GM21447 (cell line): ENCODE measurements around the gene NFATC3.
A peak's percentile ranks its signal among the peaks of the same experiment; 100 is the strongest.

Experiments
- ATAC-seq: cut with Tn5 transposase; IDR thresholded peaks from one replicate; pipeline ENCODE4 v1.9.1; 2021; ENCODE audit not compliant: unreplicated experiment

NFATC3 gene

GRCh38 chr16:68085259-68086071 lies at the start of gene NFATC3:
Gene NFATC3, plus strand, starts transcription at chr16:68085370. Its CDS starts 312 bp downstream, at chr16:68085682.
- ATAC-seq, result peak; percentile 40

GRCh38 chr16:68037841-68038597 lies 47.2 kb upstream of the NFATC3 start:
- ATAC-seq, result peak; percentile 43

- ATAC-seq, result peak; percentile 60
These were observed 44.5 kb upstream of the NFATC3 start for GRCh38 chr16:68040506-68041288.

GRCh38 chr16:68041783-68042182 lies 43.4 kb upstream of the NFATC3 start:
- ATAC-seq, result no peak

- ATAC-seq, result no peak
These were observed 39.1 kb upstream of the NFATC3 start for GRCh38 chr16:68046106-68046505.

- no peak for ATAC-seq
These were observed 37.2 kb upstream of the NFATC3 start for GRCh38 chr16:68047987-68048386.

- no peak for ATAC-seq
These were observed 35.7 kb upstream of the NFATC3 start for GRCh38 chr16:68049449-68049848.

GRCh38 chr16:68055395-68055794 lies 29.8 kb upstream of the NFATC3 start:
- no peak for ATAC-seq

GRCh38 chr16:68059804-68060203 lies 25.4 kb upstream of the NFATC3 start:
- no peak for ATAC-seq

- no peak for ATAC-seq
These were observed 23.8 kb upstream of the NFATC3 start for GRCh38 chr16:68061396-68061795.

- ATAC-seq, result no peak
These were observed 22.2 kb upstream of the NFATC3 start for GRCh38 chr16:68062910-68063393.

- ATAC-seq, result peak; percentile 57
These were observed 20.3 kb upstream of the NFATC3 start for GRCh38 chr16:68064791-68065365.

- no peak for ATAC-seq
These were observed 19.4 kb upstream of the NFATC3 start for GRCh38 chr16:68065716-68066305.

- no peak for ATAC-seq
These were observed 18.4 kb upstream of the NFATC3 start for GRCh38 chr16:68066763-68067162.

- no peak for ATAC-seq
These were observed 16.2 kb upstream of the NFATC3 start for GRCh38 chr16:68068926-68069325.

GRCh38 chr16:68069511-68070248 lies 15.5 kb upstream of the NFATC3 start:
- ATAC-seq, result no peak

GRCh38 chr16:68070249-68070730 lies 14.9 kb upstream of the NFATC3 start:
- no peak for ATAC-seq

- ATAC-seq, result peak; percentile 49
These were observed 14.2 kb upstream of the NFATC3 start for GRCh38 chr16:68070806-68071517.

- ATAC-seq, result no peak
These were observed 13.7 kb upstream of the NFATC3 start for GRCh38 chr16:68071518-68071901.
